GM18507 (cell line): Measurements from ENCODE around the gene DNAAF8.
A peak's percentile ranks its signal among the peaks of the same experiment; 100 is the strongest.

Source experiments
- DNase-seq: peaks from one replicate; pipeline ENCODE4 v3.0.0; 2011; ENCODE audit warnings: low read depth; ENCODE audit not compliant: insufficient read length; ENCODE audit errors: extremely low spot score
- FAIRE-seq: peaks from 2 replicates; lab custom pipeline; 2011; peaks lifted over from hg19 to GRCh38; lab: Jason Lieb, UNC

Gene DNAAF8

GRCh38 chr16:4734063-4734729, at the start of gene DNAAF8, which contains the start of gene ANKS3:
Gene DNAAF8, plus strand, starts transcription at chr16:4734537. Its CDS starts 1,978 bp downstream, at chr16:4736515.
Gene ANKS3, minus strand, starts transcription at chr16:4734271. Its CDS starts 4,122 bp downstream, at chr16:4730149.
- peak; percentile 93 for FAIRE-seq
- DNase-seq: peak; percentile 83

DNA sequence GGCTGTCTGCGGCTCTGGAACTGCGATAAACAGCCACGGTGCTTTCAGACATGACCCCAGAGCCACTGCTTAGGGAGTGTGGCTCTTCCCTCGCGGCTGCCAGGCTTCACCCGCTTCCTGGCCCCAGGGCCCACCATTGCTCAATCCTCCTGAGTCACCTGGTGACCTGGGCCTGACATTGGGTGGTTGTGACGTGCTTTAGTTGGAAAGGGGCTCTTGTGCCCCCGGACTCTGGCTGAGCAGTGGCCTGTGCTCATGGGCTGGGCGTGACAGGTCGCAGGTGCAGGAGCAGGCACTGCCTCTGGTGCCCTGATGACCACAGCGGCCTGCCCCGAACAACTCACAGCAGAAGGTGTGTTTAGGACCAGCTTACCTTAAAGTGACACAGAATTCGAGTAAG, 49.6 kb upstream of the DNAAF8 start:
- FAIRE-seq (no peak), DNase-seq (no peak)

- DNase-seq (no peak), FAIRE-seq (no peak)
Measured at GRCh38 chr16:4685292-4685691, 49.0 kb upstream of the DNAAF8 start.

GRCh38 chr16:4685776-4686496, 48.4 kb upstream of the DNAAF8 start:
- no peak for FAIRE-seq
- no peak for DNase-seq

GRCh38 chr16:4686497-4687210, 47.7 kb upstream of the DNAAF8 start:
- DNase-seq: no peak
- no peak for FAIRE-seq

DNA sequence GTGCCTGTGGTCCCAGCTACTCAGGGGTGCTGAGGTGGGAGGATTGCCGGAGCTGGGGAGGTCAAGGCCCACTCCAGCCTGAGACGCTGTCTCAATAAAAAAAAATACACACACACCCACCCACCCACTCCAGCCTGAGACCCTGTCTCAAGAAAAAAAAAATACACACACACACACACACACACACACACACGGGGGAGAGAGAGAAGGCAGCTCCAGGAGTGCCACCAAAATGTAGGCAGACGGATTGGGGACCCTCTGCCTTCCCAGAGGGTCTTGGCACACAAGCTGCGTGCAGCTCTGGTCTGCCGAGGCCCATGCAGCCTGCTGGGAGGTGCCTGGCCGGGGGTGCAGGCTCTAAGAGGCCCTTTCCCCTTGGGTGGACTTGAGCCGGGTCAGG, 46.9 kb upstream of the DNAAF8 start:
- no peak for FAIRE-seq
- no peak for DNase-seq

DNA sequence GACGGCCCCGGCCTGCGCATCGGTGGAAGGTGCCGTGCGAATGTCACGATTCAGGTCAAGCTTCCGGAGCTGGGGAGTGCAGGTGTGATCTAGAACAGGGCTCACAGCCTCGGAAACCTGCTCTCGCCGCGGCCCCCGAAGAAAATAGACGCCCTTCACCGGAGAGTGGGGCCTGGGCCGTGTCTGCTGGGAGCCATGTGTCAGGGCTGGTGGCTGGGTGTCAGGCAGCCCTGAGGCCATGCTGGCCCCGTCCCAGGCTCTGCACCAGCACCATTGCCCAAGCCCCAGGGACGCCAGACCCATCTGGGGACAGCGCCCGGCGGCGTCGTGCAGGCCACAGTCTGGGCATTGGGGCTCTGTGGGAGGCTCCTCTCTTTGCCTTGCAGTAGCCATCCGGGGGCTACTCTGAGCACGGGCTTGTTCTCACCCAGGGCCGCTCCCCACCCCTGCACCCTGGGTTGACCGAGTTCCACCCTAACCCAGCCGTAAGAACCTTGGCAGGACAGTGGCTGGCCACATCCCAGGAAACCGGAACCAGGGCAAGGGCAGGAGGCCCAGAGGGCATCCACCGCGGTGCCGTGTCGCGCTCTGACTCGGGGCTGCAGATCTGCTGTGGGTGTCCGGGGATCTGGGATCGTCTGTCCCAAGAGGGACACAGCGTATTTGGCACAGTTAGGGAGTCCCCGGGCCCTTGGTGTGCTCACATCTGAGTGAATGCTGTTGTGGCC, 46.2 kb upstream of the DNAAF8 start:
- FAIRE-seq: no peak
- DNase-seq: no peak

DNA sequence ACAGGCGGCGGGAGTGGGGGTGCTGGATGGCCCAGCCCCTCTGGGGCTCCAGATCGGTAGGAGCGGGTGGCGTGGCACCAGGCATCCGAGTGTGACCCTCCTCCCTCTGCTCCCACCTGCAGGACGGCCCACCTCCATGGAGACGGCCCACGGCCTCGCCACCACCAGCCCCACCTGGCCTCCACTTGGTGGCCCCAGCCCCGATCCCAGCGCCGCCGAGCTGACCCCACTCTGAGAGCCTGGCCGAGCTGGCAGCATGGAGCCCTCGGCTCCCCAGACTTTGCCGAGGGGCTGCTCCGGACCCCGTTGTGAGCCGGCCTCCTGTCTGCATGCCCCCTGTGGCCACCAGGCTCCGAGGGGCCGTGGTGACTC, 45.7 kb upstream of the DNAAF8 start:
- no peak for FAIRE-seq
- no peak for DNase-seq

DNA sequence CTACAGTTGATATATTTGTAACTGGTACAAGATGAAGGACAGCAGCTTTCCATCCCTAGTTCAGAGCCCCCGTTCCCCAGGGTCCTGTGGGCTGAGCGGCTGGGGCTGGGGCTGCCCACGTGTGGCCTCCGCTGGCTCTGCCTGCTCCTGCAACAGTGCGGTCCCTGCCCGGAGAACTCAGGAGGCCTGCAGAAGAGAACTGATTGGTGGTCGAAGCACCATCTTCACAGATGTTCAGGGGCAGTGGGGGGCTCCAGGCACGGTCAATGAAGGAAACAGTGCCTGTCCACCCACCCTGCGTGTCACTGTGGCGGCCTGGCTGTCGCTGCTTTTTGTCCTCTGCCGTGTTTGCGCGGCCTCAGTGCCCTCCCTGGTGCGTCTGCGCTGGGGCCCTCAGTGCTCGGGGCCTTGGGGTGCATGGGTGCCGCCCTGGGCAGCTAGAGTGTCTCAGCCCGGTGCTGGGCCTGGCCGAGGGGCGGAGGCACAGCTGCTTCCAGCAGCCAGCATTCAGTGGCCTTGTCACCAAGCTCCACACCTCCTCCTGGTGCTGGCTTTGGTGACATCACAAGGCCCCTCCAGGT, 45.2 kb upstream of the DNAAF8 start:
- no peak for DNase-seq
- no peak for FAIRE-seq

DNA sequence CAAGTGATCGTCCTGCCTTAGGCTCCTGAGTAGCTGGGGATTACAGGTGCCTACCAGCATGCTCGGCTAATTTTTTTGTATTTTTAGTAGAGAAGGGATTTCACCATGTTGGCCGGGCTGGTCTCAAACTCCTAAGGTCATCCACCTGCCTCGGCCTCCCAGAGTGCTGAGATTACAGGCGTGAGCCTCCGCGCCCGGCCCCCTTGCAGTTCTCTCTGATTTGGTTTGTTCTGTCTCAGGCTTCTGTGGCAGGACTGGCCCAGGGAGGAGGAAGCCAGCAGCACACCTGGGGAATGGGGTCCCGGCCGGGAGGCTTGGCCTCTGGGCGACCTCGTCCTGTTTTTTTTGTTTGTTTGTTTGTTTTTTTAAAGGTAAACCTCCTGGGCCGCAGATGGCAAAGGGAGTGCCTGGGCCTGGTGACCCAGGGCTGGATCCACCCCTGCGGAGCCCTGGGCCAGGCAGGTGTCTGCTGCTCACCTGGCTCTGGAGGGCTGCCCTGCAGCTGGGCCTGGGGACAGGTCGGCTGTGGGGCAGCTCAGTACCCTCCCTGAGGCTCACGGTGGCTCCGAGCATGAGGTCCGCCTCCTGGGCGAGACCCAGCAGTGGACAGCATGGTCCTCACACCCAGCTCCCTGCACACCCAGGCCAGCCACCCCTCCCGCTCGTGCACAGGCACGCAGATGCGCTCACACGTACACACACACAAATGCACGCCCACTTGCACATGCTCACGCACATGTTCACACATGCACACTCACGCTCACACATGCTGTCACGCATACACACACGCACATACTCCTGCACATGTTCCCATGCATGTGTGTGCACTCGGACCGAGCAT, 44.3 kb upstream of the DNAAF8 start:
- no peak for DNase-seq
- FAIRE-seq: no peak

GRCh38 chr16:4690946-4691665, 43.2 kb upstream of the DNAAF8 start:
- DNase-seq: no peak
- FAIRE-seq: no peak

GRCh38 chr16:4691666-4692412, 42.5 kb upstream of the DNAAF8 start:
- no peak for DNase-seq

DNA sequence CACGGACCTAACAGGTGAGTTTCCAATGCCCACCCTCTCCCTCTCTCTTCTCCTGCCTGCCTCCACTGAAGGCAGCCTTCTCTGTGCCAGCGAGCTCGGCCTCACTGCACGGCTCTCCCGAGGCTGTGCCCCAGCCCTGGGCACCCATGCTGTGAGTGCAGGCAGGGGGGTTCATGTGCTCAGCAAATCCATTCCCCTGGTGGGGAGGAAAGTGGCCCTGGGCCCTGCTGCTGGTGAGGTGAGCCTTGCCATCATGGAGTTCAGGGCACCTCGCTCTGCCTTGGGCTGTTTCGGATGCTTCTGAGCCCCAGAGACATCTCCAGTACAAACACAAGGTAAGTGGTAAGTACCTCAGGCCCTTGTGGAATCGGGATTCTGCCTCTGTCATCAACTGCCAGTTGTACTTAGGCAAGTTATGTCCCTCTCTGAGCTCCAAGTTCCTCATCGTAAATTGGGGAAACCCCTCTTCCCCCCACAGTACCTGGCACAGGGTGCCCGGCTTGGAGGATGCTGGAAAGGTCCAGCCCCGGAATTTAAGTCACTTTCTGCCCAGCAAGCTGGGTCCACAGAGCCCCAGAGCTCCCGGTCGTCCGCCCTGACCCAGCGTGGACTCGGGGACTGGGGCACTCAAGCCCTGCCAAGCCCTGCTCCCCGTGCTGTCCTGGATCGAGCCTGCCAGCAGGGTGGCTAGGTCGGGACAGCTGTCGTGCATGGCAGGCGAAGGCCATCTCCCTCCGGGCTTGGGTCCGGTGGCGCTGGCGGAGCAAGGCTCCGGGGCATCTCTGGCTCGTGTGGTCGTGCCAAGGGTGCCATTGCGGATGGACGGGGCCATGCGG, 41.7 kb upstream of the DNAAF8 start:
- FAIRE-seq (no peak), DNase-seq (no peak)

More at GRCh38 chr16:4691666-4692412, 42.5 kb upstream of the DNAAF8 start:
- FAIRE-seq: no peak

GRCh38 chr16:4693296-4693955, 40.9 kb upstream of the DNAAF8 start, which contains the start of gene NUDT16L1:
Gene NUDT16L1, plus strand, starts transcription at chr16:4693562. Its CDS starts 165 bp downstream, at chr16:4693727.
- DNase-seq (peak; percentile 99), FAIRE-seq (peak; percentile 99)

GRCh38 chr16:4693956-4694641, 40.2 kb upstream of the DNAAF8 start:
- DNase-seq (peak; percentile 50), FAIRE-seq (peak; percentile 9)
